ENCODE results near the gene SON. TPM values are rescaled to one million over a fixed set of nuclear protein-coding genes. Genes with fewer than 3 reads are reported as not detected.
A peak's percentile ranks its signal among the peaks of the same experiment; 100 is the strongest.

The SON gene
- total and polyA plus RNA-seq, 2 of the 13 experiments (the other 11 are each of a cell fraction or from before 2014, with no cell fraction given), result 61.3 to 78.3 TPM

- TSS peak; percentile 22 for BruUV-seq (replicated peaks)
Measured at GRCh38 chr21:33549848-33550771, 7.3 kb downstream of the SON start.

More at GRCh38 chr21:33549848-33550771, 7.3 kb downstream of the SON start:
- ATAC-seq, result no peak; the same call in 1 of the 3 replicates
- no peak overlapping the region for H2AFZ ChIP-seq (ENCODE audit: low read length)
- ChIA-PET POLR2A (interaction anchor here (1.3 to 1.4 kb wide), 2 partner anchors 11 to 18 kb away, joined by 3 to 6 read pairs; no protein-coding TSS in a partner anchor), CTCF (ENCODE audit: low intra/inter-chr PET ratio, low total read pairs) (no interaction called here)
- peaks cover 33 to 74% of the 10 kb centered on the region in 2 experiments for H3K36me3 ChIP-seq (replicated peaks in 1 of 2; ENCODE audit: control insufficient read depth in 1 of 2, insufficient read depth in 2 of 2, low read length in 2 of 2)
- peaks cover 16% of the 10 kb centered on the region for H3K4me1 ChIP-seq (ENCODE audit: insufficient read depth, low read length)
- WGBS (ENCODE audit: low lambda C conversion rate), result 98% methylated on average over 15 of the region's 19 CpGs
- H4K20me1 ChIP-seq (ENCODE audit: insufficient read depth, low read length), result peaks cover 73% of the 10 kb centered on the region
- peaks cover 87% of the 10 kb centered on the region for H3K79me2 ChIP-seq (ENCODE audit: insufficient read depth, low read length)
- DNase-seq (ENCODE audit: low spot score), result no peak
- H3K4me2 ChIP-seq (ENCODE audit: low read depth, low read length), result no peak overlapping the region
- intact Hi-C loops (cut with micrococcal nuclease; ENCODE audit: unreplicated experiment) (loop anchor here (5.0 kb wide), 1 partner anchor 57 kb away; no protein-coding TSS in a partner anchor), in situ Hi-C loops (cut with HindIII; ENCODE audit: extremely low pct_ligation_motif_present, low pct_unique_long_range_greater_than_20kb) (no loop called here)
- no peak overlapping the region for H3K9ac ChIP-seq (ENCODE audit: insufficient read depth, low read depth, low read length)
- no peak for FAIRE-seq
- H3K4me3 ChIP-seq (replicated peaks in 1 of 3; ENCODE audit: insufficient read depth in 1 of 3, low read depth in 2 of 3, low read length in 3 of 3), result no peak overlapping the region
- TF ChIP-seq FOXA1 (IDR thresholded peaks at IDR 0.05), result no peak
- TF ChIP-seq FOXA1 (CRISPR knock-in tag; IDR thresholded peaks at IDR 0.05), result no peak
- no peak for TF ChIP-seq ZNF75D (CRISPR knock-in tag; IDR thresholded peaks at IDR 0.05; ENCODE audit: borderline replicate concordance)
- TF ChIP-seq, protein P1, sequence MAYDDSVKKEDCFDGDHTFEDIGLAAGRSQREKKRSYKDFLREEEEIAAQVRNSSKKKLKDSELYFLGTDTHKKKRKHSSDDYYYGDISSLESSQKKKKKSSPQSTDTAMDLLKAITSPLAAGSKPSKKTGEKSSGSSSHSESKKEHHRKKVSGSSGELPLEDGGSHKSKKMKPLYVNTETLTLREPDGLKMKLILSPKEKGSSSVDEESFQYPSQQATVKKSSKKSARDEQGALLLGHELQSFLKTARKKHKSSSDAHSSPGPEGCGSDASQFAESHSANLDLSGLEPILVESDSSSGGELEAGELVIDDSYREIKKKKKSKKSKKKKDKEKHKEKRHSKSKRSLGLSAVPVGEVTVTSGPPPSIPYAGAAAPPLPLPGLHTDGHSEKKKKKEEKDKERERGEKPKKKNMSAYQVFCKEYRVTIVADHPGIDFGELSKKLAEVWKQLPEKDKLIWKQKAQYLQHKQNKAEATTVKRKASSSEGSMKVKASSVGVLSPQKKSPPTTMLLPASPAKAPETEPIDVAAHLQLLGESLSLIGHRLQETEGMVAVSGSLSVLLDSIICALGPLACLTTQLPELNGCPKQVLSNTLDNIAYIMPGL (CRISPR knock-in tag; IDR thresholded peaks at IDR 0.05; ENCODE audit: borderline replicate concordance in 1 of 2, low read depth in 1 of 2), result no peak
- TF ChIP-seq, protein P2, sequence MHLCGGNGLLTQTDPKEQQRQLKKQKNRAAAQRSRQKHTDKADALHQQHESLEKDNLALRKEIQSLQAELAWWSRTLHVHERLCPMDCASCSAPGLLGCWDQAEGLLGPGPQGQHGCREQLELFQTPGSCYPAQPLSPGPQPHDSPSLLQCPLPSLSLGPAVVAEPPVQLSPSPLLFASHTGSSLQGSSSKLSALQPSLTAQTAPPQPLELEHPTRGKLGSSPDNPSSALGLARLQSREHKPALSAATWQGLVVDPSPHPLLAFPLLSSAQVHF (CRISPR knock-in tag; IDR thresholded peaks at IDR 0.05), result no peak
- no peak for TF ChIP-seq SP1 (IDR thresholded peaks at IDR 0.05)
- TF ChIP-seq SP1 (CRISPR knock-in tag; IDR thresholded peaks at IDR 0.05), result no peak
- no peak for TF ChIP-seq PAX8 (CRISPR knock-in tag; IDR thresholded peaks at IDR 0.05; ENCODE audit: borderline replicate concordance)
- TF ChIP-seq AGO2 (optimal IDR thresholded peaks at IDR 0.05; ENCODE audit: low read depth, low read length), result peak; percentile 96
- TF ChIP-seq, protein P3, sequence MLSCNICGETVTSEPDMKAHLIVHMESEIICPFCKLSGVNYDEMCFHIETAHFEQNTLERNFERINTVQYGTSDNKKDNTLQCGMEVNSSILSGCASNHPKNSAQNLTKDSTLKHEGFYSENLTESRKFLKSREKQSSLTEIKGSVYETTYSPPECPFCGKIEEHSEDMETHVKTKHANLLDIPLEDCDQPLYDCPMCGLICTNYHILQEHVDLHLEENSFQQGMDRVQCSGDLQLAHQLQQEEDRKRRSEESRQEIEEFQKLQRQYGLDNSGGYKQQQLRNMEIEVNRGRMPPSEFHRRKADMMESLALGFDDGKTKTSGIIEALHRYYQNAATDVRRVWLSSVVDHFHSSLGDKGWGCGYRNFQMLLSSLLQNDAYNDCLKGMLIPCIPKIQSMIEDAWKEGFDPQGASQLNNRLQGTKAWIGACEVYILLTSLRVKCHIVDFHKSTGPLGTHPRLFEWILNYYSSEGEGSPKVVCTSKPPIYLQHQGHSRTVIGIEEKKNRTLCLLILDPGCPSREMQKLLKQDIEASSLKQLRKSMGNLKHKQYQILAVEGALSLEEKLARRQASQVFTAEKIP (CRISPR knock-in tag; IDR thresholded peaks at IDR 0.05; ENCODE audit: borderline replicate concordance), result no peak
- TF ChIP-seq ZFP37 (CRISPR knock-in tag; IDR thresholded peaks at IDR 0.05; ENCODE audit: borderline replicate concordance), result no peak
- no peak for TF ChIP-seq MXI1 (IDR thresholded peaks at IDR 0.05; ENCODE audit: borderline replicate concordance, low read depth, low read length)
- peak; percentile 18; the same call in 1 of the 2 replicates for TF ChIP-seq POLR2AphosphoS5 (IDR thresholded peaks at IDR 0.05; ENCODE audit: low read depth, low read length)
- TF ChIP-seq POLR2A (IDR thresholded peaks at IDR 0.05; ENCODE audit: insufficient read depth in 1 of 2, low read depth in 2 of 2, low read length in 2 of 2), result peak in 1 of 2 experiments; percentile 4; a peak in 1 of 4 replicates
- no peak for TF ChIP-seq NR3C1 (CRISPR knock-in tag; IDR thresholded peaks at IDR 0.05)
- no peak for TF ChIP-seq NR2F6 (IDR thresholded peaks at IDR 0.05)
- no peak for TF ChIP-seq NR2F6 (CRISPR knock-in tag; IDR thresholded peaks at IDR 0.05)
- TF ChIP-seq, protein P4, sequence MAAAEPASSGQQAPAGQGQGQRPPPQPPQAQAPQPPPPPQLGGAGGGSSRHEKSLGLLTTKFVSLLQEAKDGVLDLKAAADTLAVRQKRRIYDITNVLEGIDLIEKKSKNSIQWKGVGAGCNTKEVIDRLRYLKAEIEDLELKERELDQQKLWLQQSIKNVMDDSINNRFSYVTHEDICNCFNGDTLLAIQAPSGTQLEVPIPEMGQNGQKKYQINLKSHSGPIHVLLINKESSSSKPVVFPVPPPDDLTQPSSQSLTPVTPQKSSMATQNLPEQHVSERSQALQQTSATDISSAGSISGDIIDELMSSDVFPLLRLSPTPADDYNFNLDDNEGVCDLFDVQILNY (CRISPR knock-in tag; conservative IDR thresholded peaks at IDR 0.05), result no peak
- TF ChIP-seq POGZ (CRISPR knock-in tag; IDR thresholded peaks at IDR 0.05), result no peak
- TF ChIP-seq GATAD1 (CRISPR knock-in tag; IDR thresholded peaks at IDR 0.05), result no peak
- TF ChIP-seq KDM5B (CRISPR knock-in tag; IDR thresholded peaks at IDR 0.05; ENCODE audit: borderline replicate concordance), result 0 out of 2 replicates have a peak, but pooled peaks have one; percentile 19
- H3K27me3 ChIP-seq (ENCODE audit: control insufficient read depth in 1 of 2, insufficient read depth in 2 of 2, low read length in 2 of 2), result no peaks in the 10 kb centered on the region
- no peaks in the 10 kb centered on the region for H3K9me3 ChIP-seq (ENCODE audit: low read length)
- no peak overlapping the region for H3K27ac ChIP-seq (ENCODE audit: extremely low read length, insufficient read depth, low read length)

All from HepG2 (cell line).